A204.1 (cell line): ENCODE data around the gene PHF21B.
"Not testable (repeated sequence)": the region's sequence is repeated elsewhere in the genome, so short reads cannot be mapped to it uniquely, and the experiment has no call there.

Source experiments
- FAIRE-seq: peaks from 2 replicates; lab custom pipeline; 2012; peaks lifted over from hg19 to GRCh38; lab: Jason Lieb, UNC

PHF21B gene

GRCh38 chr22:45009606-45010531, at the start of gene PHF21B:
Gene PHF21B, minus strand, starts transcription at chr22:45010005. Its CDS starts 456 bp downstream, at chr22:45009549.
- FAIRE-seq, result no peak

- no peak for FAIRE-seq
Measured at GRCh38 chr22:45059296-45059695, 49.5 kb upstream of the PHF21B start.

GRCh38 chr22:45058622-45058912, 48.8 kb upstream of the PHF21B start:
- no peak for FAIRE-seq

- FAIRE-seq, result no peak
Measured at GRCh38 chr22:45055936-45056335, 46.1 kb upstream of the PHF21B start.

GRCh38 chr22:45053571-45053970, 43.8 kb upstream of the PHF21B start:
- no peak for FAIRE-seq

GRCh38 chr22:45053094-45053493, 43.3 kb upstream of the PHF21B start:
- FAIRE-seq, result no peak

GRCh38 chr22:45052665-45053064, 42.9 kb upstream of the PHF21B start:
- FAIRE-seq, result not testable (repeated sequence)

GRCh38 chr22:45051946-45052345, 42.1 kb upstream of the PHF21B start:
- no peak for FAIRE-seq

- FAIRE-seq, result no peak
Measured at GRCh38 chr22:45051419-45051818, 41.6 kb upstream of the PHF21B start.

GRCh38 chr22:45047260-45047659, 37.5 kb upstream of the PHF21B start:
- FAIRE-seq, result no peak

GRCh38 chr22:45045208-45045607, 35.4 kb upstream of the PHF21B start:
- FAIRE-seq, result no peak

GRCh38 chr22:45042263-45042662, 32.5 kb upstream of the PHF21B start:
- FAIRE-seq, result no peak

GRCh38 chr22:45039133-45039532, 29.3 kb upstream of the PHF21B start:
- no peak for FAIRE-seq

GRCh38 chr22:45036154-45036553, 26.3 kb upstream of the PHF21B start:
- no peak for FAIRE-seq

GRCh38 chr22:45034821-45035220, 25.0 kb upstream of the PHF21B start:
- FAIRE-seq, result no peak

- FAIRE-seq, result no peak
Measured at GRCh38 chr22:45034156-45034555, 24.4 kb upstream of the PHF21B start.

- no peak for FAIRE-seq
Measured at GRCh38 chr22:45033136-45033535, 23.3 kb upstream of the PHF21B start.

- no peak for FAIRE-seq
Measured at GRCh38 chr22:45031629-45032403, 22.0 kb upstream of the PHF21B start.

GRCh38 chr22:45029501-45029900, 19.7 kb upstream of the PHF21B start:
- FAIRE-seq, result no peak

- FAIRE-seq, result no peak
Measured at GRCh38 chr22:45026511-45026910, 16.7 kb upstream of the PHF21B start.

GRCh38 chr22:45023431-45023830, 13.6 kb upstream of the PHF21B start:
- FAIRE-seq, result no peak

GRCh38 chr22:45019861-45020655, 10.3 kb upstream of the PHF21B start:
- no peak for FAIRE-seq

GRCh38 chr22:45014654-45015053, 4.8 kb upstream of the PHF21B start:
- no peak for FAIRE-seq
